Hematopoietic multipotent progenitor cell treated with erythropoietin and hydrocortisone succinate and interleukin-3 and kit ligand, for 8 days (in vitro differentiated cells): Measurements from ENCODE around the gene PALM2AKAP2.

ENCODE experiments used
- DNase-seq: peaks from one replicate; pipeline ENCODE4 v3.0.0-alpha.2; 2015

The PALM2AKAP2 gene

DNA sequence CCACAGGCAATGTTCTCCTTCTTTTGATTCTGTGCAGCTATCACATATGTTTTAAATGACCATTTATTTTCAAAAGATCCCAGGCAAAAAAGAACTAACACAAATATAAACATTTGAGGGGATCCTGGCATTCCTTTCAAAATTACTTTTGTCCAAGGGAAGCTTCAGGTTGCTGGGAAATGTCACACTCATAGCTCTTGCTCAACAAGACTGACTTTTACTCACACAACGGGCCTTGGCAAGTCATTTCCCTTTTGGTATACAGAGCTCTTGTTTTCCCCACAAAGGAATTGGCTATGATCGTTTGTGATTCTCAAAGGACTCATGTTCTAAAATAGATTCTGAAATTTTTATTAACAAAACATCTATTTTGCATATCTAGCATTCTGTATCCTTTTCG, 4.5 kb upstream of the PALM2AKAP2 start:
- DNase-seq: no peak

GRCh38 chr9:109776391-109776790, 3.6 kb upstream of the PALM2AKAP2 start:
- no peak for DNase-seq

DNA sequence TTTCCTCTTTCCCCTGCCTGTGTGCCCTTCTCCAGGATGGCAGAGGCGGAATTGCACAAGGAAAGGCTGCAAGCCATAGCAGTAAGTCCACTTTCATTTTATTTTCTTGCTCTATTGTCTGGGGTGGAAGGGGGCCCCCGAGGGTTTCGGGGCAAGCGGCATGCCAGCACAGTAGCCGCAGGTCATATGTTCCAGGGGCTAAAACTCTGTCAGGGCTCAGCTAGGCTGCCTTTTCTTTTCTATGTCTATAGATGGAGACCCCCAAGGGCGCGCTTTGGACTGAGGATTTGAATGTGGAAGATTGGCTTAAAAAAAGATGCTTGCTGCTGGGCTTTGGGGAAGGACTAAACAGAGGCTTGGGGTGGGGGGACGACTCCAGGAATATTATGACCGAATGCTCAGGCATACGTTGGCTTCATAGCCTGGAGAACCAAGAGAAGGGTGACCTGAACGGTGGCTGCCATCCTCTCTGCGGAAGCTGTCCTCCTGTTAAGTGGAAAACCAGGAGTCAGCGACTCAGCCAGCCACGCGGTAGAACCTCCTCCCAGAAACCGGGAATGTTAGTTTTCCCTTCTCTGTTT, 545 bp downstream of the PALM2AKAP2 start:
- no peak for DNase-seq

- no peak for DNase-seq
Measured at GRCh38 chr9:109781086-109781485, 1.1 kb downstream of the PALM2AKAP2 start.

DNA sequence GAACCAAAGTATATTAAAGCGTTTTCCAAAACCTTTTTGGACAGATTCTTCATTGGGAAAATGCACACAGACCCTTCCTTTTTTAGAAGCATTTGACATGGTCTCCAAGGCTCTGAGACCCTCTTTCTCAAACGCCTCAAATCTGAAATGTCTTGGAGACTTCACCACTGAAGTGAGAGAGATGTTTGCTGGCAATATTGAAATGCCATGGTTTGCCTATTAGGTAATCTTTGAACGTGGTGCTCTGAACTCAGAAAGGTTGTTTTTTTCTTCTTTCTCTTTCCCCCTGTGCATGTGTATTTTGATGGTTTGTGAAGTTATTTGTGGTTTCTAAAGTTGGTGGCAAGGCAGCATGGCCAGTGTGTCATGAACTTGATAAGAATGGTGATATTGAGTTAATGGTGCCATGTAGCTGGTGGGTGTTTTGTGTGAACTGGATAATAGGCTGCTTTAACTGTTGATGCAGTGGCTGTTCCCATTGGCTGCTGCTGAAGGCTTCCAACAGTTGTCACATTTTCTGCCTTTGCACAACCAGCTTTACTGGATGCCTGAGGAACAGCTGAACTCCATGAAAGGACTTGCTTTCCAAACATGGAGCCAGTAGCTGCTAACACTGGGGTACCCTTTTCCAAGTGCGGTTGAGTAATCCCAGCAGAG, 1.7 kb downstream of the PALM2AKAP2 start:
- no peak for DNase-seq

- no peak for DNase-seq
Measured at GRCh38 chr9:109787735-109788134, 7.7 kb downstream of the PALM2AKAP2 start.

GRCh38 chr9:109789556-109789955, 9.6 kb downstream of the PALM2AKAP2 start:
- DNase-seq: no peak

GRCh38 chr9:109789971-109790370, 10.0 kb downstream of the PALM2AKAP2 start:
- DNase-seq: no peak

- DNase-seq: no peak
Measured at GRCh38 chr9:109791003-109791677, 11.1 kb downstream of the PALM2AKAP2 start.

GRCh38 chr9:109791747-109792146, 11.7 kb downstream of the PALM2AKAP2 start:
- no peak for DNase-seq

- DNase-seq: no peak
Measured at GRCh38 chr9:109792951-109793546, 13.1 kb downstream of the PALM2AKAP2 start.

DNA sequence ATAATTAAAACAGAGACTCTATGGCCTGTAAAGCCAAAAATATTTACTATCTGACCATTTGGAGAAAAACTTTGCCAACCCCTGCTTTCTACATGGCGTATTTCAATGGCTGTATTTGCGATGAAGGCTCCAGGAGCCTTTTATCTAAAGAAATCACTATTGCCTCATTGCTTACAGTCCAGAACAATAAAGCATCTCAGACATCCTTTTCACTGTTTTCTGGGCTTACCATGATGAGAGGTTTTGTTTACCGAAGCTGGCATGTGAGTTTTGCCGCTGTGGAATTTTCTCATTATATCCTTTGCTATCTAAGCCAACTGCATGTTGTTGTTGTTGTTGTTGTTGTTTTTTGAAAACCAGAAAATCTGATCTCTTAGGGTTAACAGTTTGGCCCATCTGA, 13.9 kb downstream of the PALM2AKAP2 start:
- no peak for DNase-seq

DNA sequence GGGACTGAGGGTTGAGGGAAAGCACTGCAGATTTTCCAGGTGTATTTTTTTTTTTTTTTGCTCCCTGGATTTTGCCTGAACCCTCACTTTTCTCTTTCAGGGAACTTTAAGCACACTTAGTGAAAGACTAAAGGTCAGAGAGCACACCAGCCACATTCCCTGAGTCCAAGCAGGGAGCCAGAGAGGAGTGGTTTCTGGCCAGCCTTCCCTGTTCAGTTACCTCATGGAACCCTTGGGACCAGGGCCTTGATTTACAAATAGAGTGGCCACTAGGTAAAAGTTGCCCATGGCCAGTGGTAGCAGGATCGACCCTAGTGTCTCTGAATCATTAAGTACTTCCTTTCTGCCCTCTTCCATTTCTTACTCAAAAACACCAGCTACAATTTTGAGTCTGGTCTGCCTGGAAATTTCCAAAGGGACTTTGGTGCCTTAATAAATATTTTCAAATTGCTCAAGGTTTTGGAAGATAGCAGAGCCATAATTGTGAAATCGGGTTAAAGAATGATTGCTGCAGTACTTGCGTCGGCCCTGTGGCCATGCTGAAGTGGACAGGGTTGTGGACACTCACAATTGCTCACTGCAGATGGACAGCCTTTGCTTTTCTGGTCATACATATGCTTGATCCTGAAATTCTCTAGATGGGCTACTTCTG, 14.5 kb downstream of the PALM2AKAP2 start:
- DNase-seq: no peak

- no peak for DNase-seq
Measured at GRCh38 chr9:109795613-109796012, 15.6 kb downstream of the PALM2AKAP2 start.

DNA sequence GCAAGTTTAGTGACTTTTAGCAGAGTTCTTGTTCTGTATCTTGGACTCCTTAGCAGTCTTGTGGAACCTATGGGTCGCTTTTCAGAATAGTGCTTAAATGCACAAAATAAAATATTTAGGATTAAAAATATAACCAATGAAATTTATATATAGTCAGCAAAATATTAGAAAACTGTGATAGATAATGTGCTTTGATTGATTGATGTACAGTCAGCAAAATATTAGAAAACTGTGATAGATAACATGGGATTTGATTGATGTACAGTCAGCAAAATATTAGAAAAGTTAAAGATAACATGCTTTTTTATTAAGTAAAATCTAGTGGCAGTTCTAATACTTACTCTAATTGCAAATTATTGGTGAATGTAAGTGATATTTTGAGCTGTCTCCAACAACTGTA, 16.1 kb downstream of the PALM2AKAP2 start:
- DNase-seq: no peak

DNA sequence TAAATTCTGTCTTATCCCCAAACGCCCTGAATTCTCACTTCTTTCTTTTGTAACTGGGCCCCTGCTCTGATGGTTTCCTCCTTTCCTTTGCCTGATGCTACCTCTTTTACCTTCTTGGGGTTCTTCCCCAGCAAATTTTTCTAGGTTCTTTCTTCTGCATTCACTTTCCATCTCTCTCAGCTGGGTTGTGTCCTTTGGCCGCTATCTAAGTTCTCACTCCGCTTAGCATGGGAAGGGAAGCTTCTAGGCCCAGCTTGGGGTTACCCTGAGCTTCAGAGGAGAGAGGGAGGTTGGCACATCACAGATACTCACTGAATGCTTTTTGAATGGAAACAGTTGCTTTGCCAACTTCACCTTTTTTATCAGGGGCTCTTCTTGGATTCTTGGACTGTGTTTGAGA, 17.0 kb downstream of the PALM2AKAP2 start:
- DNase-seq: no peak

DNA sequence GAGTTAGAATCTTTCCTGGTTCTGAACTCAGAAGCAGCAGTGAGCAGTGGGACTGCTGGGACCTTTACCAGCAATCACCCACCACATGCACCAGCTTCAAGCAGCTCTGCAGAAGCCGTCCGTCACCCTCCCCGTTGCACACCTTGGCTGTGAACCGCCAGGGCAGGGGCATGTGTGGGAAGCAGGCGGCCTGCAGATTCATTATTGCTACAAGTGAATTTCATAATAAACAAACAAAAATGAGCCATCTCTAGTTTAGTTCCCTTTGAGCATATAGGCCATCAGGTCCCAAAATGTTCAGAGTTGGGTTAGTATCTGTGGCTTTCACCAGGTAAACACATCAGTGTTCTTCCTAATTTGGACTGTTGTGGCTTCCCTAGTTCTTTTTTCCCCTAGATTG, 17.5 kb downstream of the PALM2AKAP2 start:
- DNase-seq: no peak

DNA sequence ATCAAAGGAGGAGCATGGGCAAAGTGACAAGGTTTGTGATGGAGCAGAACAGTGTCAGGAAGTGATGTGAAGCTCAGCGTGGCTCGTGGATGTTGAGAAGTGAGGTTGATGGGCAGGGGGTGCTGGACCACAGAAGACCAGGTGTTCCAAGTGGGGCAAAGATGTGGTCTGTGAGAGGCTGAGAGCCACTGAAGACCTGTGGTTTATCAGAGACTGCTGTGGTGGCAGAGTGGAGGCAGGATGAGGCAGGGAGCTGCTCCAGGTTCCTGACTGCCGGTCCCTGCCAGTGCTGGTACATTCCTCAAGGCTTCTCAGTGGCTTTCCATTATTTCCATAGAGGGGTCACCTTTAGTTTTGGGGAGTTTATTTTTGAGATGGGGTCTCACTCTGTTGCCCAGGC, 19.1 kb downstream of the PALM2AKAP2 start:
- DNase-seq: no peak

GRCh38 chr9:109799792-109800191, 19.8 kb downstream of the PALM2AKAP2 start:
- DNase-seq: no peak

GRCh38 chr9:109801484-109801883, 21.5 kb downstream of the PALM2AKAP2 start:
- DNase-seq: no peak

DNA sequence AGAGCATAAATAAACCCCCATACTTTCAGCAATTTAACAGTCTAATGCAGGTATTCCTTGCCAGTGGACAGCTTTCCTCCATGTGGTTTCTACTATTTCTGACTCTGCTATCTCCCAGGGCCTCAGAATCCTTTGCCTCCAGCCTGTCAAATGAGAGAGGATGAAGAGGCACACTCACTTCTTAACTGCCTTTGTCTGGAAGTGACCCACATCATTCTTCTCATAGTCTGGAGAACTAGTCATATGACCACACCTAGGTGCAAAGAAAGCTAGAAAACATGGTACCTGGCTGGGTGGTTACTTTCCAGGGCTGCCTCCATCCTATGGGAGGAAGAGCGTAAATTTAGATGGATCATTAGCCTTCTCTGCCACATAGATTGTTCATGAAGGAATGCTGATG, 22.5 kb downstream of the PALM2AKAP2 start:
- DNase-seq: no peak

- DNase-seq: no peak
Measured at GRCh38 chr9:109805050-109805449, 25.1 kb downstream of the PALM2AKAP2 start.

- no peak for DNase-seq
Measured at GRCh38 chr9:109806506-109807115, 26.6 kb downstream of the PALM2AKAP2 start.
